ENCODE measurements around the gene ANKRD40.
"Not testable (repeated sequence)": the region's sequence is repeated elsewhere in the genome, so short reads cannot be mapped to it uniquely, and the experiment has no call there.

The ANKRD40 gene

DNA sequence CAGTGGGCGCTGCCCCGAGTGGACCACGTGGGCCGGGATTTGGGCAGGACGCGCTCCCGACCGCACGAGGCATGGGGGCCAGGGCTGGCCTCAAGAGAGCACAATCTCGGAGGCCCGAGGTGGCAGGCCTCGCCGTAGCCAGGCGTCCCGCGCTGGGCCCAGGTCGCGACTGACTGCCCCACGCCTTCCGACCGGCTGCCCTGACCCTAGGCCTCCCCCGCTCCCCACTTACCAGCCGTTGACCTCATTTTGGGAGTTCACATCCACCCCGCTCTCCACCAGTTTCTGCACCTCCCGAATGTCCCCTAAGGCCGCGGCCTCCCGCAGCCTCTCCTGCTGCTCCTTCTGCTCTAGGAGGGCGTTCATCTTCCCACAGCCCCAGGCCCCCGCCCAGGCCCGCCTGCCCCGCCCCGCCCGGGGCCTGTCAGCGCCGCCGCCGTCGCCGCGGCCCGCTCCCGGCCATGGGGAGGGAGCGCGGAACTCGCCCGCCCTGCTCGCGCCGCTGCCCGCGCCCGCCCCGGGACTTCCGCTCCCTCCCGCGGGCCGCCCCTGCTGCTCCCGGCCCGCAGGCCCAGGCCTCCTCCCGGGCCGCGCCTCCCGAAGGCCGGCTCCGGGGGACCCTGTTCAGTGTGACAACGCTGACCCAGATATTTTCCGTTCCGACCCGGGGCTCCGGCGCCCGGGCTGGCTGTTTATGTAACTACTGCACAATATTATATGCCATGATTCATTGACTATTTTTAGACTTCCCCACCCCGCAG, at the start of gene ANKRD40:
Gene ANKRD40 (minus strand): TSS at position 626 of the 761 bp plus-strand sequence. CDS start 260 bp downstream, at position 366.
- in situ Hi-C loops (cut with HindIII; ENCODE audit: low sequenced_read_pairs): no loop called here

DNA sequence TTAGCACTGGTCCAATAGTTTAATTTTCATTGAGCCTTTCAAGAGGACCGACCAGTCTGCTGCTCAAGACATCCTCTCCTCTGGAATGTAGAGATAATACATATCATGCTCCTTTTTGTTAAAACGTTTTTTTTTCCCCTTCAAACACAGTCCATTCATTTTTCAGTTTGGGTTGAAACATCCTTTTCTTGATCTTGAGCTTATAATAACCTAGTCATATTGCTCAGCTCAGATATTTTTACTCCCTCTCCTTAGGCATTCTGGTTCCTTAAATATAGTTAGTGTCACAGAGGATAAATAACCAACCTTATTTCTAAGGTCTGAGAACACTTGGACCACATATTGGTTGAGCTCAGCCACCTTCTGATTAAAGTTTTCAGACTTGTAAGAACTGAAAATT, 46.8 kb upstream of the ANKRD40 start:
- in situ Hi-C loops (cut with HindIII; ENCODE audit: low sequenced_read_pairs): no loop called here

DNA sequence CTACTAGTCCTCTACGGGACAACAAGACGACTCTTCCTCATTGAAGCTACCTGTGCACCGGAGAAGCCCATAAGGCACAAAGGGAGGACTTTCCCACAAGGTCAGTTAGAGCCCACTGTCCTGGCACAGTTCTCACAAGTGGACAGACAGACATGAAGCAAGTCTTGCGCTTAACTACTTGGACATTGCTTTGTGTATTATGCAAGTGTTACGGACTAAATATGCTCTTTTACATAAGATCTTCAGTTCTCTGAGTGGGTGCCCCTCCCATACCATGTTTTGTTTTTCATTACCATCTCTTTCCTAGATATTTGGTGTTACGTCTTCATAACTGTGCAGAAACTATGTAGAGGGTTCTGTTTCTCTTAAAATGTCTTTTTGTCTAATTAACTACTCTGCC, 41.5 kb upstream of the ANKRD40 start:
- in situ Hi-C loops (cut with HindIII; ENCODE audit: low sequenced_read_pairs): no loop called here

DNA sequence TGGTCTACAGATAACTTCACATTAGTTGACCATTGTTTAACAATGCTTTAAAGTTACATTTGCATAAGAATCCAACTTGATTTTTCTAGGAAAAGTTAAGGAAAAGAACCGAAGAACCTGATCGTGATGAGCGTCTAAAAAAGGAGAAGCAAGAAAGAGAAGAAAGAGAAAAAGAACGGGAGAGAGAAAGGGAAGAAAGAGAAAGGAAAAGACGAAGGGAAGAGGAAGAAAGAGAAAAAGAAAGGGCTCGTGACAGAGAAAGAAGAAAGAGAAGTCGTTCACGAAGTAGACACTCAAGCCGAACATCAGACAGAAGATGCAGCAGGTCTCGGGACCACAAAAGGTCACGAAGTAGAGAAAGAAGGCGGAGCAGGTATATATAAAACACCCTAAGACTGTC, 37.9 kb upstream of the ANKRD40 start:
- in situ Hi-C loops (cut with HindIII; ENCODE audit: low sequenced_read_pairs): no loop called here

GRCh38 chr17:50739098-50739497, 31.4 kb upstream of the ANKRD40 start:
- in situ Hi-C loops (cut with HindIII; ENCODE audit: low sequenced_read_pairs): no loop called here

DNA sequence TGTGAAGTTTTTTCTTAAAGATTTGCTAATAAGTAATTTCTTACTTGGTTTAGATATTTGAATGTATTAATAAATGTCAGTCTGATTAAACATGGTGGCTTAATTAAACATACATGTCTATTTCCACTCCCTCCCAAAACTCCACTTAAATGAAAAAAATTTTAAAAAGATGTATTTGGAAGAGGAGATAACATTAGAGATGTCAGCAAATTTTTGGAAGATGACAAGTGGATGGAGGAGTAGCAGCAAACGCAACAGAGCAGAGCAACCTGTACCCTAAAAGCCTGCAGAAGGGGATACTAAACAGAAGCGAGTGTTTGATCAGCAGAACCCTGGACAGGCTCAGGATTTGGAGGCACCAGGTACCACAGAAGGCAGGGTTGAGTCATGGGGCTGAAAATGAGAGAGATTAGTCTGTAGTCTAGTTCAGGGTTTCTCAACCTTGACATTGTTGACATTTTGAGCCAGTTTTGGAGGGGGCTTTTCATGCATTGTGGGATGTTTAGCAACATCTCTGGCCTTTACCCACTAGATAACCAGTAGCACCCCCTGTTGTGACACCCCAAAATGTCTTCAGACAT, 29.5 kb upstream of the ANKRD40 start:
- in situ Hi-C loops (cut with HindIII; ENCODE audit: low sequenced_read_pairs): no loop called here

DNA sequence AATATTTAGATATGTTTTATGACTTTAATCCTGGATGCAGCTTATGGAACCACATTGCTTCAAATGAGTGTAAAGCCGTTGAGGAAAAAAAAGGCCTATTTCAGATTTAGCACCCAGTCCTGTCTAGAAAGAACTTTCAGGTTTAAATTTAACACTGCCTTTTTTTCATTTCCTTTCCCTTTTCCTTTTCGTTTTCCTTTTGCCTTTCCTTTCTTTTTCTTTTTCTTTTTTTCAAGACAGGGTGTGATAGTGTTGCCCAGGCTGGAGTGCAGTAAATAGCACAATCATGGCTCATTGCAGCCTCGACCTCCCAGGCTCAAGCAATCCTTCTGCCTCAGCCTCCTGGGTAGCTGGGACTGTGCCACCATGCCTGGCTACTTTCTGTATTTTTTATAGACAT, 27.6 kb upstream of the ANKRD40 start:
- in situ Hi-C loops (cut with HindIII; ENCODE audit: low sequenced_read_pairs): no loop called here

DNA sequence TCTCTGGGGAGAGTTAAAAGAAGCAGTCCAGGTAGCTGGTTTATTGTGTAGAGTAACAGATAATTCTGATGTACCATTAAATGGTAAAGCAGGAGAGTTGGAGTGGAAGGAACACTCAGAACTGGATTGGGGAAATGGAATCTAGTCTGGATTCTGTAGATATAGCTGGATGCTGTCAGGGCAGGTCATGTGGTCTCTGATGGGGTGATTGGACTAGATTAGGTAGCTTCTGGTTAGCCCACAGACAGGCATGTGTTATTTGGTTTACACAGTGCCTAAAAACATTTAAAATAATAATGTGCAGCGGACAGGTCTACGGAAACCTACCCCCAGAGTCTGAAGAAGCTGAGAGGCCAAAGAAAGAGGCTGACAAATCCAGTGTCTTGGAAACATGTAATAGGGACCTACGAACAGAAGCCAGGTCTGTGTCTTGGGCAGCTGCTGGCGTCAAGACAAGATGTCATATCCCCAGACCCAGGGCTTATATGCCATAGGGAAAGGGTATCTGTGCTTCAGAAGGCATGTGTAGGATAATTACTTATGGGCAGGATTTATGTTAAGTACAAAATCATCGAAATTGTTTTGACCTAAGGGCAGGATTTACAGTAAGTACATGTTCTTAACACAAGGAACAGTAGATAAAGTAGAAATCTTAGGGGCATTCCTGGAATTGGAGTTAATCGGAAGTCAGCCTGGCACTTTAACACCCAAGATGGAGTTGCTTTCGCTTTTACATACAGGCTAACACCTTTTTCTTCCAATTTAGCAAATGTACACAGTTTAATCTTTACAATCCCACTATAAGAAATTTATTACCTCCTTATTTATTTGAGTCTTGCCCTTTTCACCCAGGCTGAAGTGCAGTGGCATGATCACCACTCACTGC, 24.1 kb upstream of the ANKRD40 start:
- in situ Hi-C loops (cut with HindIII; ENCODE audit: low sequenced_read_pairs): no loop called here

GRCh38 chr17:50728881-50729765, 21.4 kb upstream of the ANKRD40 start:
- in situ Hi-C loops (cut with HindIII; ENCODE audit: low sequenced_read_pairs): no loop called here

DNA sequence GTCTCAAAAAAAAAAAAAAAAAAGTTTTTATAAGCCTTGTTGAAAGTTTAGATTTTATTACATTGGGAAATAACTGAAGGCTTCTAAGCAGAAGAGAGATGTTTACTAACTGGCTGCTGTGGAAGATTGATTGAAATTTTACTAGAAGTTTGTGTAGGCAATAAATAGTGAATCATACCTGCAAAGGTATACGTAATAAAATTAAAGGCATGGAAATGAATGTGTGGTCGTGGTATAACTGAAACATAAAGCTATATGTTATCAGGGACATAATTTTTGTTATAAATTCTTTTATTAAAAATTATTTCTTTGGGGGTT, 20.4 kb upstream of the ANKRD40 start:
- in situ Hi-C loops (cut with HindIII; ENCODE audit: low sequenced_read_pairs): no loop called here

DNA sequence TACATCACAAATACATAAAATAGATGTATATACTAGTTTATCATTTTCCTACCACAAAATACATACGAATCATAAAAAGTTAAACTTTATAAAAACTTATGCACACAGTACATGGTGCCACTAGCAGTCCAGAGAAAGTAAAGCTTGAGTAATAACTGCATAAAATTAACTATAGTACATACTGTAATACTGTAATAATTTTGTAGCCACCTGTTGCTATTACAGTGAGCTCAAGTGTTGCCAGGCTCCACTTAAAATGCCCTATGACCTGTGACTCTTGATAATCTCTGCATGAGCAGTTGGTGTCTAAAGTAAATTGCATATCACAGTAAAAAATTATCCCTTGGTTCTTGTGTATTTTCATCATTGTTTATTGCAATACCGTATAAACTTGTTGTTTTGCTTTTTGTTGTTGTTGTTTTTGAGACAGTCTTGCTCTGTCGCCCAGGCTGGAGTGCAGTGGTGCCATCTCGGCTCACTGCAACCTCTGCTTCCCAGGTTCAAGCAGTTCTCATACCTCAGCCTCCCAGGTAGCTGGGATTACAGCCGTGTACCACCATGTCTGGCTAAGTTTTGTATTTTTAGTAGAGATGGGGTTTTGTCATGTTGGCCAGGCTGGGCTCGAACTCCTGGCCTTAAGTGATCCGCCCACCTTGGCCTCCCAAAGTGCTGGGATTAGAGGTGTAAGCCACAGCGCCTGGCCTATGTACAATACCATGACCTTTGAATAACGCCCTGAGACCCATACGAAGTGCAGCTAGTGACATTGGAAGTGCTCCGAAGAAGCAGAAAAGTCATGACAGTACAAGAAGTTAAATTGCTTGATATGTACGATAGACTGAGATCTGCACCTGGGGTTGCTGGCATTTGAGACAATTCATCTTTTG, 18.3 kb upstream of the ANKRD40 start:
- in situ Hi-C loops (cut with HindIII; ENCODE audit: low sequenced_read_pairs): no loop called here

DNA sequence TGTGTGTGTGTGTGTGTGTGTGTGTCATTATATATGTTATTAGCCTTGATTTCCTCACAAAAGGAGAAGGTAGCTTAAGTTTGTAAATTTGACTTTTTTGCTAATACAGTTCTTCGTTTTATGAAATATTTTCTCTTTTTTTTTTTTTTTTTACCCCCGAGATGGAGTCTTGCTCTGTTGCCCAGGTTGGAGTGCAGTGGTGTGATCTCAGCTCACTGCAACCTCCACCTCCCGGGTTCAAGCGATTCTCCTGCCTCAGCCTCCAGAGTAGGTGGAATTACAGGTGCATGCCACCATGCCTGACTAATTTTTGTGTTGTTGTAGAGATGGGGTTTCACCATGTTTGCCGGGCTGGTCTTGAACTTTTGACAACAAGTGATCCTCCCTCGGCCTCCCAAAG, 16.9 kb upstream of the ANKRD40 start:
- in situ Hi-C loops (cut with HindIII; ENCODE audit: low sequenced_read_pairs): not testable (repeated sequence)

GRCh38 chr17:50722746-50723145, 15.0 kb upstream of the ANKRD40 start:
- in situ Hi-C loops (cut with HindIII; ENCODE audit: low sequenced_read_pairs): no loop called here

GRCh38 chr17:50721194-50722010, 13.7 kb upstream of the ANKRD40 start:
- in situ Hi-C loops (cut with HindIII; ENCODE audit: low sequenced_read_pairs): no loop called here

DNA sequence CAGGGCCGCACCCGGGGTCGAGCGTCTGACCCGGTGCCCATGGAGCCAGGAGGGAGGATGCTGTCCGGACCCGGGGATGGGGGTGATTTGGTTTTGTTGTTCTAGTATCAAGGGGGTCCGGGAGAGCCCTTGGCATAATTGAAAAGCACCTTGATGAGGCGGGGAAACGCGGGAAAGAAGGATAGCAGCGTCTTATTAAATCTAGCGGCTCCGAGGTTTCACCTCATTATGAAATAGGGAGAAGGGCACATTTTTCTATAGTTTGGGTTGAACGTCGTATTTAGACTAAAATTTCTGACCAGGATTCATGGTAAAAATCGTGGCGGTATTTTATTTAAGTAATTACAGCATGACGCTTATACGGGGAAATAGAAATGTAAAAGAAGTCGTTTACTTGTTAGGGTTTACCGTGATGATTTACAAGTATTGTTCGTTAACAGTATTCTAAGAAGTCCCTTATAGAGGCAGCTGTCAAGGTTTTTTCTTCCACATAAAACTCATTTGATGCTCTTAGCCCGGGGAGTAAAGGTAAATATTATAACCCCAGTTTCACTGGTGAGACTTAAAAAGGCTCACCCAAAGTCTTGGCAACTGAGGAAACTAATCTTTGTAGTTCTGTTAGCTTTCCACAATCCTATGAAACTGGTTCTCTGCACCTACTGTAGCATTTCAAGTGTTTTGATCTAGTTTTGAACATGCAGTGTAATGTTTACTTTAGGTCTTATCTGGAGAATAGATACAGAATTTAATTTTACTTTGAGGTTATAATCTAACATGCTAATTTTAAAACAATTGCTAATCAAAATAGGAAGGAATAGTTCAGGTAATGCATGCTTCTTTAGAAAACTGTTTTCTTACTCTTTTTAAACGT, 12.4 kb upstream of the ANKRD40 start:
- in situ Hi-C loops (cut with HindIII; ENCODE audit: low sequenced_read_pairs): no loop called here

DNA sequence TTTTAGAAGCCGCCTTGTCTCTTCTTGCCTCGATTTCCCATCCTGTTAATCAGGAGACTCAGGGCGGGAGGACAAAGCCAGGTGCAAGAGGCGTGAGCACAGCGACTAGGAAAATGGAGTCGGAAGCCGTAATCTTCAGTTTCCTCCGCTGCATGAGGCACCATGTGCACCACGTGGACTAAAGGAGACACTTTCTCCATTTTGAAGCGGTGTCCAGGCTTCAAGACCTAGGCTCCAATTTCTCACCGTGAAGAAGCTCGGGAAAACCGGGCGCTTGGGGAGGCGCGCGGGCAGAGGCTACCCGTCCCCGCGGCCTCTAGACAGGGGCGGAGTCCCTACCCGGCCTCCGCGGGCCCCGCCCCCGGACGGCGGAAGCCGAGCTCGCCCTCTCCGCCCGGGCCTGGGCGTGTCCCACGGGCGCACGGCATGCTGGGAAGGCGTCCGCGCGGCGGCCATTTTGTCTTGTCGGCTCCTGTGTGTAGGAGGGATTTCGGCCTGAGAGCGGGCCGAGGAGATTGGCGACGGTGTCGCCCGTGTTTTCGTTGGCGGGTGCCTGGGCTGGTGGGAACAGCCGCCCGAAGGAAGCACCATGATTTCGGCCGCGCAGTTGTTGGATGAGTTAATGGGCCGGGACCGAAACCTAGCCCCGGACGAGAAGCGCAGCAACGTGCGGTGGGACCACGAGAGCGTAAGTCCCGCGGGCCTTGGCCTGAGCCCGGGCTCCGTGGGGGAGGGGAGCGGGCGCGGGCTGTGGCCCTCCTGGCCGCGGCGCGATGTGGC, 11.6 kb upstream of the ANKRD40 start, which contains the start of gene LUC7L3:
Gene LUC7L3 (plus strand): TSS at position 460 of the 780 bp plus-strand sequence. CDS start 130 bp downstream, at position 590.
- in situ Hi-C loops (cut with HindIII; ENCODE audit: low sequenced_read_pairs): no loop called here

GRCh38 chr17:50715471-50715870, 7.8 kb upstream of the ANKRD40 start:
- in situ Hi-C loops (cut with HindIII; ENCODE audit: low sequenced_read_pairs): no loop called here

All from endothelial cell of hepatic sinusoid (primary cell).